Measurements from ENCODE around the gene PTBP1.

DNA sequence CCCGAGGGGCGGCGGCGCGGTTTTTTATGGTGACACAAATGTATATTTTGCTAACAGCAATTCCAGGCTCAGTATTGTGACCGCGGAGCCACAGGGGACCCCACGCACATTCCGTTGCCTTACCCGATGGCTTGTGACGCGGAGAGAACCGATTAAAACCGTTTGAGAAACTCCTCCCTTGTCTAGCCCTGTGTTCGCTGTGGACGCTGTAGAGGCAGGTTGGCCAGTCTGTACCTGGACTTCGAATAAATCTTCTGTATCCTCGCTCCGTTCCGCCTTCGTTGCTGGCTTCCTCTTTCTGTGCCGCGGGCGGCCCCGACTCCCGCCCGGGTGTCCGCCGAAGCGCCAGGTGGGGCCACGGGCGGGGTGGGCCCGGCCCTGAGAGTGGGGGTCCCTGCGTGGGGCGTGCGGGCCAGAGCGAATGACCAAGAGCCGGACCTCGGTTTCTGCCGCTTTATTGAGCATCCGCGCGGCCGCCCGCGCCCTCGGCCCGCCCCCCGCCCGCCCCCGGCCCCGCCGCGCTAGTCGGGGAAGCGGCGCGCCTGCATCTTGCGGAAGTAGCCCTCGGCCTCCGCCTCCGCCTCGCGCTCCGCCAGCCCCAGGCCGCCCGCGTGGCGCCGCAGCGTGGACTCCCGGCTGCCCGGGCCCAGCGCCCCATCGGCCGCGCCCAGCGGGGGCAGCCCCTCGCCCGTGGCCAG lies 14.9 kb downstream of the PTBP1 start:
- TF ChIP-seq, protein P1, sequence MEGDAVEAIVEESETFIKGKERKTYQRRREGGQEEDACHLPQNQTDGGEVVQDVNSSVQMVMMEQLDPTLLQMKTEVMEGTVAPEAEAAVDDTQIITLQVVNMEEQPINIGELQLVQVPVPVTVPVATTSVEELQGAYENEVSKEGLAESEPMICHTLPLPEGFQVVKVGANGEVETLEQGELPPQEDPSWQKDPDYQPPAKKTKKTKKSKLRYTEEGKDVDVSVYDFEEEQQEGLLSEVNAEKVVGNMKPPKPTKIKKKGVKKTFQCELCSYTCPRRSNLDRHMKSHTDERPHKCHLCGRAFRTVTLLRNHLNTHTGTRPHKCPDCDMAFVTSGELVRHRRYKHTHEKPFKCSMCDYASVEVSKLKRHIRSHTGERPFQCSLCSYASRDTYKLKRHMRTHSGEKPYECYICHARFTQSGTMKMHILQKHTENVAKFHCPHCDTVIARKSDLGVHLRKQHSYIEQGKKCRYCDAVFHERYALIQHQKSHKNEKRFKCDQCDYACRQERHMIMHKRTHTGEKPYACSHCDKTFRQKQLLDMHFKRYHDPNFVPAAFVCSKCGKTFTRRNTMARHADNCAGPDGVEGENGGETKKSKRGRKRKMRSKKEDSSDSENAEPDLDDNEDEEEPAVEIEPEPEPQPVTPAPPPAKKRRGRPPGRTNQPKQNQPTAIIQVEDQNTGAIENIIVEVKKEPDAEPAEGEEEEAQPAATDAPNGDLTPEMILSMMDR (IDR thresholded peaks at IDR 0.05), result no peak
- TF ChIP-seq POLR2AphosphoS5 (IDR thresholded peaks at IDR 0.05; ENCODE audit: low read depth, low read length) (peak; percentile 13; the same call in 1 of the 2 replicates), SIN3A (IDR thresholded peaks at IDR 0.05; ENCODE audit: borderline replicate concordance, insufficient read depth, low read depth, low read length) (no peak), TCF7L2 (IDR thresholded peaks at IDR 0.05; ENCODE audit: low read depth, low read length) (no peak)
- TF ChIP-seq, protein P2, sequence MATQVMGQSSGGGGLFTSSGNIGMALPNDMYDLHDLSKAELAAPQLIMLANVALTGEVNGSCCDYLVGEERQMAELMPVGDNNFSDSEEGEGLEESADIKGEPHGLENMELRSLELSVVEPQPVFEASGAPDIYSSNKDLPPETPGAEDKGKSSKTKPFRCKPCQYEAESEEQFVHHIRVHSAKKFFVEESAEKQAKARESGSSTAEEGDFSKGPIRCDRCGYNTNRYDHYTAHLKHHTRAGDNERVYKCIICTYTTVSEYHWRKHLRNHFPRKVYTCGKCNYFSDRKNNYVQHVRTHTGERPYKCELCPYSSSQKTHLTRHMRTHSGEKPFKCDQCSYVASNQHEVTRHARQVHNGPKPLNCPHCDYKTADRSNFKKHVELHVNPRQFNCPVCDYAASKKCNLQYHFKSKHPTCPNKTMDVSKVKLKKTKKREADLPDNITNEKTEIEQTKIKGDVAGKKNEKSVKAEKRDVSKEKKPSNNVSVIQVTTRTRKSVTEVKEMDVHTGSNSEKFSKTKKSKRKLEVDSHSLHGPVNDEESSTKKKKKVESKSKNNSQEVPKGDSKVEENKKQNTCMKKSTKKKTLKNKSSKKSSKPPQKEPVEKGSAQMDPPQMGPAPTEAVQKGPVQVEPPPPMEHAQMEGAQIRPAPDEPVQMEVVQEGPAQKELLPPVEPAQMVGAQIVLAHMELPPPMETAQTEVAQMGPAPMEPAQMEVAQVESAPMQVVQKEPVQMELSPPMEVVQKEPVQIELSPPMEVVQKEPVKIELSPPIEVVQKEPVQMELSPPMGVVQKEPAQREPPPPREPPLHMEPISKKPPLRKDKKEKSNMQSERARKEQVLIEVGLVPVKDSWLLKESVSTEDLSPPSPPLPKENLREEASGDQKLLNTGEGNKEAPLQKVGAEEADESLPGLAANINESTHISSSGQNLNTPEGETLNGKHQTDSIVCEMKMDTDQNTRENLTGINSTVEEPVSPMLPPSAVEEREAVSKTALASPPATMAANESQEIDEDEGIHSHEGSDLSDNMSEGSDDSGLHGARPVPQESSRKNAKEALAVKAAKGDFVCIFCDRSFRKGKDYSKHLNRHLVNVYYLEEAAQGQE (IDR thresholded peaks at IDR 0.05; ENCODE audit: insufficient read depth in 1 of 2, low read depth in 2 of 2, low read length in 1 of 2), result no peak

Measured in Panc1 (cell line).